Neural cell (in vitro differentiated cells): Measurements from ENCODE around the gene FAM163B. TPM values are rescaled to one million over a fixed set of nuclear protein-coding genes. Genes with fewer than 3 reads are reported as not detected.

Source experiments
- H2AFZ ChIP-seq: fragments of 200-600, 300-800 bp; sonication (generic), shearing (Covaris generic); 2 replicates; pipeline ENCODE4 v1.6.0; 2014; ENCODE audit warnings: low read depth, mild to moderate bottlenecking, antibody characterized with exemption, low read length, moderate library complexity
- H3F3A ChIP-seq: fragments of 200-600 bp; shearing (Covaris generic); 2 replicates; pipeline ENCODE4 v1.6.1; 2016; ENCODE audit warnings: mild to moderate bottlenecking, moderate library complexity, mixed read lengths, antibody characterized with exemption, low read length; ENCODE audit not compliant: insufficient read depth, poor library complexity, severe bottlenecking
- H3K27ac ChIP-seq: fragments of 200-600, 300-800 bp; sonication (generic), shearing (Covaris generic); 2 replicates; pipeline ENCODE4 v1.5.1; 2014; ENCODE audit warnings: mild to moderate bottlenecking, low read length, moderate library complexity
- H3K27me3 ChIP-seq: fragments of 300-800, 200-600 bp; sonication (generic), shearing (Covaris generic); 2 replicates; pipeline ENCODE4 v1.6.0; 2014; ENCODE audit warnings: mild to moderate bottlenecking, low read depth, low read length, moderate library complexity; ENCODE audit not compliant: insufficient read depth
- H3K36me3 ChIP-seq: fragments of 300-800, 200-600 bp; sonication (generic), shearing (Covaris generic); 2 replicates; pipeline ENCODE4 v1.5.1; 2014; ENCODE audit warnings: mild to moderate bottlenecking, antibody characterized with exemption, low read length, moderate library complexity; ENCODE audit not compliant: insufficient read depth
- H3K4me2 ChIP-seq: fragments of 300-800, 200-600 bp; sonication (generic), shearing (Covaris generic); 2 replicates; pipeline ENCODE4 v1.6.0; 2014; ENCODE audit warnings: mild to moderate bottlenecking, low read length
- H3K4me3 ChIP-seq: fragments of 300-800, 200-600 bp; sonication (generic), shearing (Covaris generic); 2 replicates; pipeline ENCODE4 v1.5.1; 2014; ENCODE audit warnings: mild to moderate bottlenecking, low read length, moderate library complexity
- H3K79me2 ChIP-seq: fragments of 200-600 bp; shearing (Covaris generic); replicated peaks from 2 replicates; pipeline ENCODE4 v1.6.0; 2014; ENCODE audit warnings: mild to moderate bottlenecking, low read length, moderate library complexity; ENCODE audit not compliant: insufficient read depth
- H3K9ac ChIP-seq: fragments of 300-800, 200-600 bp; sonication (generic), shearing (Covaris generic); 2 replicates; pipeline ENCODE4 v1.6.1; 2016; ENCODE audit warnings: mild to moderate bottlenecking, low read length, mixed read lengths
- H3K9me2 ChIP-seq: fragments of 200-600 bp; shearing (Covaris generic); 2 replicates; pipeline ENCODE4 v1.6.1; 2016; ENCODE audit warnings: mild to moderate bottlenecking, low read length, mixed read lengths; ENCODE audit not compliant: insufficient read depth
- H3K9me3 ChIP-seq: fragments of 200-600, 300-800 bp; sonication (generic), shearing (Covaris generic); 2 replicates; pipeline ENCODE4 v1.6.1; 2016; ENCODE audit warnings: mild to moderate bottlenecking, mixed run types, low read length, moderate library complexity, mixed read lengths
- H4K20me1 ChIP-seq: fragments of 200-600 bp; shearing (Covaris generic); 2 replicates; pipeline ENCODE4 v1.6.1; 2016; ENCODE audit warnings: mild to moderate bottlenecking, mixed run types; ENCODE audit not compliant: insufficient read depth
- CTCF ChIP-seq: fragments of 450-650 bp; IDR thresholded peaks from 2 replicates; pipeline ENCODE4 v1.5.1; 2014; ENCODE audit warnings: antibody characterized with exemption, mild to moderate bottlenecking, moderate library complexity; ENCODE audit not compliant: poor library complexity, severe bottlenecking
- EP300 ChIP-seq: fragments of 450-650 bp; conservative IDR thresholded peaks from 2 replicates; pipeline ENCODE4 v1.6.1; 2014; ENCODE audit warnings: antibody characterized with exemption, mild to moderate bottlenecking, moderate library complexity; ENCODE audit not compliant: poor library complexity, severe bottlenecking
- EZH2 ChIP-seq: fragments of 200-600, 300-800 bp; shearing (Covaris generic), sonication (generic); IDR thresholded peaks from 2 replicates; pipeline ENCODE4 v1.6.1; 2014; ENCODE audit warnings: antibody characterized with exemption, low read length, borderline replicate concordance, mild to moderate bottlenecking; ENCODE audit not compliant: insufficient read depth, poor library complexity, severe bottlenecking
- MXI1 ChIP-seq: fragments of 450-650 bp; conservative IDR thresholded peaks from 2 replicates; pipeline ENCODE4 v1.6.1; 2014; ENCODE audit warnings: antibody characterized with exemption, mild to moderate bottlenecking; ENCODE audit not compliant: poor library complexity, severe bottlenecking
- POLR2AphosphoS5 ChIP-seq: IDR thresholded peaks from 2 replicates; pipeline ENCODE4 v1.6.1; 2012
- RAD21 ChIP-seq: fragments of 450-650 bp; conservative IDR thresholded peaks from 2 replicates; pipeline ENCODE4 v1.6.1; 2014; ENCODE audit warnings: antibody characterized with exemption, mild to moderate bottlenecking, moderate library complexity
- SMC3 ChIP-seq: fragments of 450-650 bp; conservative IDR thresholded peaks from 2 replicates; pipeline ENCODE4 v1.6.1; 2014; ENCODE audit warnings: antibody characterized with exemption, mild to moderate bottlenecking, moderate library complexity; ENCODE audit not compliant: poor library complexity
- TAF1 ChIP-seq: IDR thresholded peaks from 2 replicates; pipeline ENCODE4 v1.6.1; 2012; ENCODE audit warnings: low read depth
- polyA plus RNA-seq: library from polyadenylated mRNA; depleted of rRNA; stranded (reverse); fragments of >200 nt; gene quantifications from 2 replicates; pipeline ENCODE4 v1.2.3, GENCODE V29; 2014
- TF ChIP-seq, protein P1 (sequence below): IDR thresholded peaks from 2 replicates; pipeline ENCODE4 v1.6.1; 2012; ENCODE audit warnings: borderline replicate concordance

The FAM163B gene
- polyA plus RNA-seq, 1 donor from 2014 or later = 1.5 TPM

GRCh38 chr9:133621725-133622267, 12.6 kb upstream of the FAM163B start:
- Histone ChIP-seq H3F3A (no peaks in the 10 kb centered on the region), H3K27me3 (no peaks in the 10 kb centered on the region), H3K79me2 (no peaks in the 10 kb centered on the region), H3K27ac (no peak overlapping the region), H3K9me2 (no peaks in the 10 kb centered on the region), H3K4me3 (no peak overlapping the region), H4K20me1 (no peaks in the 10 kb centered on the region), H3K36me3 (no peaks in the 10 kb centered on the region), H2AFZ (no peak overlapping the region), H3K9ac (no peak overlapping the region), H3K4me2 (no peak overlapping the region), H3K9me3 (peaks cover 6% of the 10 kb centered on the region)
- no peak for TF ChIP-seq CTCF
- no peak for TF ChIP-seq EZH2
- TF ChIP-seq POLR2AphosphoS5 = no peak
- TF ChIP-seq MXI1 = no peak

- no peak overlapping the region for H3K27ac ChIP-seq
- H3K4me3 ChIP-seq = no peak overlapping the region
- no peak for TF ChIP-seq CTCF
- no peak for TF ChIP-seq RAD21
- TF ChIP-seq TAF1 = no peak
- TF ChIP-seq EZH2 = no peak
- no peak for TF ChIP-seq EP300
- TF ChIP-seq, protein P1, sequence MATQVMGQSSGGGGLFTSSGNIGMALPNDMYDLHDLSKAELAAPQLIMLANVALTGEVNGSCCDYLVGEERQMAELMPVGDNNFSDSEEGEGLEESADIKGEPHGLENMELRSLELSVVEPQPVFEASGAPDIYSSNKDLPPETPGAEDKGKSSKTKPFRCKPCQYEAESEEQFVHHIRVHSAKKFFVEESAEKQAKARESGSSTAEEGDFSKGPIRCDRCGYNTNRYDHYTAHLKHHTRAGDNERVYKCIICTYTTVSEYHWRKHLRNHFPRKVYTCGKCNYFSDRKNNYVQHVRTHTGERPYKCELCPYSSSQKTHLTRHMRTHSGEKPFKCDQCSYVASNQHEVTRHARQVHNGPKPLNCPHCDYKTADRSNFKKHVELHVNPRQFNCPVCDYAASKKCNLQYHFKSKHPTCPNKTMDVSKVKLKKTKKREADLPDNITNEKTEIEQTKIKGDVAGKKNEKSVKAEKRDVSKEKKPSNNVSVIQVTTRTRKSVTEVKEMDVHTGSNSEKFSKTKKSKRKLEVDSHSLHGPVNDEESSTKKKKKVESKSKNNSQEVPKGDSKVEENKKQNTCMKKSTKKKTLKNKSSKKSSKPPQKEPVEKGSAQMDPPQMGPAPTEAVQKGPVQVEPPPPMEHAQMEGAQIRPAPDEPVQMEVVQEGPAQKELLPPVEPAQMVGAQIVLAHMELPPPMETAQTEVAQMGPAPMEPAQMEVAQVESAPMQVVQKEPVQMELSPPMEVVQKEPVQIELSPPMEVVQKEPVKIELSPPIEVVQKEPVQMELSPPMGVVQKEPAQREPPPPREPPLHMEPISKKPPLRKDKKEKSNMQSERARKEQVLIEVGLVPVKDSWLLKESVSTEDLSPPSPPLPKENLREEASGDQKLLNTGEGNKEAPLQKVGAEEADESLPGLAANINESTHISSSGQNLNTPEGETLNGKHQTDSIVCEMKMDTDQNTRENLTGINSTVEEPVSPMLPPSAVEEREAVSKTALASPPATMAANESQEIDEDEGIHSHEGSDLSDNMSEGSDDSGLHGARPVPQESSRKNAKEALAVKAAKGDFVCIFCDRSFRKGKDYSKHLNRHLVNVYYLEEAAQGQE = no peak
- no peak for TF ChIP-seq POLR2AphosphoS5
- no peak for TF ChIP-seq SMC3
- no peak for TF ChIP-seq MXI1
- H3K4me2 ChIP-seq = no peak overlapping the region
- no peaks in the 10 kb centered on the region for H3K79me2 ChIP-seq
- H2AFZ ChIP-seq = no peak overlapping the region
- H3K9ac ChIP-seq = no peak overlapping the region
- no peaks in the 10 kb centered on the region for H3K27me3 ChIP-seq
- H3K9me2 ChIP-seq = no peaks in the 10 kb centered on the region
- no peaks in the 10 kb centered on the region for H4K20me1 ChIP-seq
- no peaks in the 10 kb centered on the region for H3K36me3 ChIP-seq
- no peaks in the 10 kb centered on the region for H3F3A ChIP-seq
- no peaks in the 10 kb centered on the region for H3K9me3 ChIP-seq
Observed at GRCh38 chr9:133619791-133620190, 10.6 kb upstream of the FAM163B start.
